Activated CD8-positive, alpha-beta memory T cell treated with anti-CD3 and anti-CD28 coated beads for 36 hours (primary cell): ENCODE results near the gene APOL2. TPM values are rescaled to one million over a fixed set of nuclear protein-coding genes. Genes with fewer than 3 reads are reported as not detected.
"Not testable (repeated sequence)": the region's sequence is repeated elsewhere in the genome, so short reads cannot be mapped to it uniquely, and the experiment has no call there.

Experiments used
- CTCF ChIA-PET: fragments of 350-600 bp; sonication (Branson Sonifier 250); formaldehyde crosslinking; loops from one replicate; lab custom pipeline; 2021; ENCODE audit warnings: antibody characterized with exemption; lab: Charles Lee
- POLR2A ChIA-PET: fragments of 350-600 bp; sonication (Branson Sonifier 250); formaldehyde crosslinking; loops from one replicate; lab custom pipeline; 2021; ENCODE audit warnings: antibody characterized with exemption; lab: Charles Lee
- total RNA-seq, 2 experiments: library from RNA; stranded (reverse); gene quantifications; one replicate each; pipeline ENCODE4 v1.2.3, GENCODE V29; 2021

APOL2 gene
- total RNA-seq, 2 experiments from 2014 or later: 60.2 to 61.2 TPM

DNA sequence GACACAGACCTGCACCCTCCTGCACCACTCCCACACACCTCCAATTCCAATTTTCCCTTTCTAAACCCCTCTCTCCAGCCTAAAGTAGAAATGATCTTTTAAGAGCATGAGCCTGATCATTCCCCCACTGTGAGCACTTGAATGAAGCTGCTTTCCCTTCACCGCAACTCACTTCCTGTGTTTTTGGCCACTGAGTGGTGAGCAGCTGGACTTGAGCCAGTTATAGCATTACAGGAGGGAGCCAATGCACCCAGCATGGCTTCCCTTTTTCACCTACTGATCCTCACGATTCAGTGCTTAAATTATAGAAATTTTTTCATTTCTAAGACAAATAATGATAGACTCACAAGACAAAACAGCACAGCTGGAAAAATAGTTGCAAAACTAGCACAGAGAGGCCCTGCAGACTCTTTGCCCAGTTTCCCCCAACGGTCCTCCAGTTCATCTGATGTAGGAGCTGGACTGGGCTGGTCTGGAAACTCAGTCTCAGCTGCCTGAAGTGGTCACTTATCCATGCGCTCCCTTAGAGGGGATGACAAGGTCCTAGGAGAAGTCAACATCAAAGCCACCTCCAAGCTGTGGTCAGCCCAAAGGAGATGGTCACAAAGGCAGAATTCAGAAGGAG lies 28.0 kb downstream of the APOL2 start:
- ChIA-PET POLR2A (no interaction called here), CTCF (interaction anchor here (0.8 to 1.1 kb wide), 3 partner anchors 13 to 75 kb away, joined by 3 read pairs; no protein-coding TSS in a partner anchor)

GRCh38 chr22:36210224-36210623 lies 29.1 kb downstream of the APOL2 start:
- ChIA-PET POLR2A (no interaction called here), CTCF (interaction anchor here (1.0 kb wide), 1 partner anchor 12 kb away, joined by 3 read pairs; no protein-coding TSS in a partner anchor)

DNA sequence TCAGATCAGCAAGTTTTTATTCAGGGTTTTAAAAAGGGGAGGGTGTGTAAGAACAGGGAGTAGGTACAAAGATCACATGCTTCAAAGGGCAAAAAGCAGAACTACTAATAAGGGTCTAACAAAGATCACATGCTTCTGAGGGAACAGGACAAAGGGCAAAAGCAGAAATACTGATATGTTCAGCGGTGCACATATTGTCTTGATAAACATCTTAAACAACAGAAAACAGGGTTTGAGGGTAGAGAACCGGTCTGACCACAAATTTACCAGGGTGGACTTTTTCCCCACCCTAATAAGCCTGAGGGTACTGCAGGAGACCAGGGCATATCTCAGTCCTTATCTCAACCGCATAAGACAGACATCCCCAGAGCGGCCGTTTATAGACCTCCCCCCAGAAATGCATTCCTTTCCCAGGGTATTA lies 29.8 kb downstream of the APOL2 start:
- POLR2A ChIA-PET: not testable (repeated sequence)

DNA sequence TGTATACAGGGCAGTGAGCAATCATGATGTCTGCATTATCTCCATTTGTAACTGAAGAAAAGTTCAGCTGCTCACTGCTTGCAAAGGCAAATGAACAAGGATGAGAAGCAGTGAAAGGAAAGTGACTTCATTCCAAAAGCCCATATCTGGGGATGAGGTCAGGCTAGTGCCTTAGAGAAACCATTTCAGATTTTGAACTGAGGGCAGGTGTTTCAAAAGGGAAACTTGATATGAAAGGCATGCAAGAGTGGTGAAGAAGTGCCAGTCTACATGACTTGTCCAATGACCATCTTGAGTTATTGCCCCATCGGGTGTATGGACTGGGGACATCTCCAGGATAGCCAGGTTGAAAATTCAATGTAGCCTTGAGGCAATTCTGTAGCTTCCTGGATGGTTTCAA lies 30.4 kb downstream of the APOL2 start:
- CTCF ChIA-PET: no interaction called here

More for the DNA sequence above, 29.8 kb downstream of the APOL2 start:
- CTCF ChIA-PET: interaction anchor here (1.0 kb wide), 1 partner anchor 11 kb away, joined by 3 read pairs; no protein-coding TSS in a partner anchor

GRCh38 chr22:36208162-36208765 lies 31.1 kb downstream of the APOL2 start:
- ChIA-PET CTCF (no interaction called here), POLR2A (no interaction called here)

More for the DNA sequence above, 30.4 kb downstream of the APOL2 start:
- POLR2A ChIA-PET: no interaction called here

- POLR2A ChIA-PET: no interaction called here
- CTCF ChIA-PET: no interaction called here
Observed at GRCh38 chr22:36206255-36206654, 33.1 kb downstream of the APOL2 start.

DNA sequence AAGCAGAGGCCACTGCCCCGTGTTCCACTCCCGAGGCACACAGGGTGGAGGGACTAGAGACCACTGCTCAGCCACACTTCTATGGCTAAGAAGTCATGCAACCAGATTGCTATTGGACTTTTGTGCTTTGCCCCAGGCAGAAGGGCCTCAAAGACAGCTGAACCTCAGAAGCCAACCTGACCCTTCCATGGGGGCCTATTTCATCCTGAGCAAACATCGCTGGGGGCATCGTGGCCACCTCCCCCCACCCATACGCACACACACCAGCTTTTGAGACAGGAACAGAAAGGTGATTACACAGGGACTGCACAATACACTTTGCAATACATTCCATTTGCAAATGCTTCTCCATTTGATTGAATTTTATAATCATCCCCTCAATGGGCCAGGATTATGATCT lies 33.8 kb downstream of the APOL2 start:
- POLR2A ChIA-PET, CTCF ChIA-PET: not testable (repeated sequence)

DNA sequence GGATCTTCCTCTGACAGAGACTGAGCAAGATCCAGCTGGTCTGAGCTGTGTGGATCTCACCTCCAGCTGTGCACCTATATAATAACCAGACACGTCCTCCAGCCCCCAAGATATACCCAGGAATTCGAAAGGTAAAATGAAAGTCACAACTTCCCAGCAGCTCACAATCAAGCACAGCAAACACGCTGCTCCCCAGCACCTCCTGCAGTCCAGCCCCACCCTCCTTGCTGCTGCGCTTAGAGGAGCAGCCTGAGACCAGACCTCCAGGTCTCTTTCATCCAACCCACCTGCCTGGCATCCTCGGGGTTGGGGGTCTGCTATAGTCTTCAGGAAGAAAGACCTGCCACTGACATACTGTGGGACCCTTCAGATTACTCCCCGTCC lies 34.7 kb downstream of the APOL2 start:
- CTCF ChIA-PET: interaction anchor here (1.2 kb wide), 1 partner anchor 10 kb away, joined by 5 read pairs; no protein-coding TSS in a partner anchor
- POLR2A ChIA-PET: no interaction called here

DNA sequence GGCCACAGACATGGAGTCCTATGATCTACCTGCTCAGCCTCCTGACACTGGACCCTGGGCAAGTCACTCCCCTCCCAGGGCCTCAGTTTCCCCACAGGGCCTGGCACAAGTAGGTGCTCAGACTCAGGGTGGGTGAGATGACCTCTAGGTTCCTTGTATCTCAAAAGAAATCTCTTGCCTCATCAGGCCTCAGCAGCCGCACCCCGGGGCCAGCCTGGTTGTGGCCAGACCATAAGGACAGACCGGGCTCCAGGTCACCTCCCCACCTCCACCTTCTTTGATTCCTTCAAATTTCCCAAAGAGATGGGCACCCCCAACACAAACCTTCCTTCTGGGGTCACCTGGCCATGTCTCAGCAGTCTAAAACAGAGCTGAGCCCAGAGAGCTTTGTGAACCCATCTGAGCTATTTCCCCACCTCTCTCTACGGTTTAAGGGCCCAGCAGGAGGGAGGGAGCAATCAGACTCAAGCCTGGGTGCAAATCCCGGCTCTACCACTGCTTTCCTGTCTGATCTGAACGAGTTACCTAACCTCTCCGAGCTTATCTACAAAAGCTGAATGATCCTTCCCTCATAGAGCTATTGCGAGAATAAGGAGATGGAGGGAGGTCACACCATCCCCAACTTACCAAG lies 35.2 kb downstream of the APOL2 start:
- CTCF ChIA-PET: interaction anchor here (1.2 kb wide), 1 partner anchor 10 kb away, joined by 5 read pairs; no protein-coding TSS in a partner anchor
- POLR2A ChIA-PET: no interaction called here

- CTCF ChIA-PET: interaction anchor here (0.6 kb wide), 1 partner anchor 525 kb away, joined by 3 read pairs; no protein-coding TSS in a partner anchor
- POLR2A ChIA-PET: not testable (repeated sequence)
Observed at GRCh38 chr22:36203441-36203840, 35.9 kb downstream of the APOL2 start.

DNA sequence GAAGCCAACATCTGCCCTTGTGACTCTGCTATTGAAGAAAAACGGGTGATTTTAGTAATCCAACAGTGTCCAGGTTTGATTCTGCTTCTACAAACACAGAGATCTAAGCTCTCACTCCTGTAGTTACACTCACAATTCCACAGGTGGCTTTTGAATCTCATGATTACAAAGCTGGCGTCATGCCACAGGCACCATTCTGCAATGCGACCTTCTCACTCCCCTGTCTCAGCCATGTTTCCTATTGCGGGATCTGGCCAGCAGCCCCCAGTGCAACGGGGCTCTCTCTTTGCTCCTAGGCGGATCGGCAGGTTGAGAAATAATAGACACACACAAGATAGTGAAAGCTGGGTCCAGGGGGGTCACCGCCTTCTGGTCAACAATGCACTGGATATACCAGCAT lies 36.4 kb downstream of the APOL2 start:
- POLR2A ChIA-PET: not testable (repeated sequence)
- CTCF ChIA-PET: interaction anchor here (0.6 kb wide), 1 partner anchor 525 kb away, joined by 3 read pairs; no protein-coding TSS in a partner anchor

GRCh38 chr22:36201630-36202319 lies 37.6 kb downstream of the APOL2 start, which contains the start of gene APOL4:
APOL4 (minus strand) TSS chr22:36201809; CDS start chr22:36201734, 75 bp downstream.
- POLR2A ChIA-PET: no interaction called here

DNA sequence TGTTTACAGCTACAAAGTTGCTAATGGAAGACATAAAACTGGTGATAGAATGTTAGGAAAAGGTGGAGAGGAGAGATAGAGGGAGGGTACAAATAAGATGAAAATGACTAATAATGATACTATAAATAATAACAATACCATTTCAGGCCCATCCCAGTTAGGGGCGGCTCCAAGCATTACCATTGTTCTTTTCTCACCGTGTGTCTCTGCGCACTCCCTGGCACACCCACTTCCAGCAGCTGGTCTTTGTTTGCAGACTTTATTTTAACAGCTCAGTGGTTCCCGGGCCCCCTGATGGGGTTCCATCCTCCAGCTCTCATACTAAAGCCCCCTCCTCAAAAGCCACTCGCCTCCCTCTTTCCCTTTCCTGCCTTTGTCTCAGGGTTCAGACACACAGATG lies 38.3 kb downstream of the APOL2 start:
- POLR2A ChIA-PET, CTCF ChIA-PET: not testable (repeated sequence)

More at GRCh38 chr22:36201630-36202319, 37.6 kb downstream of the APOL2 start, which contains the start of gene APOL4:
- CTCF ChIA-PET: interaction anchor here (0.7 to 1.2 kb wide), 2 partner anchors 76 to 84 kb away, joined by 3 read pairs; no protein-coding TSS in a partner anchor

DNA sequence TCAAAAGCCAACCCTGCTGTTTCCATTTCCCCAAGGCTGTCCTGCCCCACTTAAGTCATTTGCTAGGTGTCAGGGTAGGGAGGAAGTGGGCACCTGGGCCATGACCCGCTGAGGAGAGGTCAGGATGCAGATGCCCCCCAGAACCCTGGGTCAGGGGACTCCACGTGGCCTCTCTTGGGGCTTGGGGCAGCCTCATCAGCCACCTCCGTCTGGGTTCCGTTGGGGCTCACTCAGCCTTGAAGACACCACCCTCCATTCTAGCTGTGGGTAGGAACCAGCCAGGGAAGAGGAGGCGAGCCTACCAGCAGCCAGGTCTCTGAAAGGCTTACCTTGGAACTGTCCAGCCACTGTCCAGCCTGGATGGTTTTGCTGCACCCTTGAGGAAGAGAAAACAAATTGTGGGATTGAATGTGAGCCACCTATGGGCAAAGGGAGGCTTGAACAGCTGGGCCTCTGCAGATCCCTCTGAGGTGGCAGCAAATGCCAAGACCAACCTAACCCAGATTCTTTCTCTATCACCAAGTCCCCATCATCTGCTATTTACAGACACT lies 40.3 kb downstream of the APOL2 start:
- CTCF ChIA-PET: interaction anchor here (0.6 to 0.9 kb wide), 2 partner anchors 89 to 300 kb away, joined by 3 read pairs; no protein-coding TSS in a partner anchor
- POLR2A ChIA-PET: no interaction called here

- ChIA-PET CTCF (interaction anchor here (0.7 to 1.0 kb wide), 3 partner anchors 11 to 90 kb away, joined by 3 read pairs; no protein-coding TSS in a partner anchor), POLR2A (no interaction called here)
Observed at GRCh38 chr22:36198536-36198935, 40.8 kb downstream of the APOL2 start.

GRCh38 chr22:36197514-36198146 lies 41.7 kb downstream of the APOL2 start:
- ChIA-PET CTCF (interaction anchor here (0.7 to 1.5 kb wide), 4 partner anchors 12 to 81 kb away, joined by 3 read pairs; no protein-coding TSS in a partner anchor), POLR2A (no interaction called here)

DNA sequence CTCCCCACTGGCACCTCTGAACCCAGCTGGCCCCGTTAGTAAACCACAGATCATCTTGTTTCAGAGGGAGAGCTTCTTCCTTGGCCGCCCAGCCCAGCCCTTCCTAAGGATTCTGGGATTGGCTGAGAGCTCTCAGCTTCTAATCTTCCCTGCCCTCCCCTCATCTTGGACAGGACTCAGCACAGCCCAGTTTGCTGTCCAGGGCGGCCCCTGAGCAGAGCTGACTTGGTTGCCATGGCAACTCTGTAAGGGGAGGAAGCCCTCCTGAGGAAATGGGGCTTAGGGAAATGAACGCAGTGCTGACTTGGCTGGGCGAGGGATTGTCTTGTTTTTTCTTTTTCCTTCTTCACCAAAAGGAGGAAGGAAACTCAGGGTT lies 42.3 kb downstream of the APOL2 start:
- ChIA-PET POLR2A (no interaction called here), CTCF (interaction anchor here (0.8 to 1.5 kb wide), 3 partner anchors 11 to 82 kb away, joined by 3 read pairs; no protein-coding TSS in a partner anchor)
